Left colon (tissue), 2 donors: ENCODE results near the gene SLTM. TPM values are rescaled to one million over a fixed set of nuclear protein-coding genes. Genes with fewer than 3 reads are reported as not detected.
"Not testable (repeated sequence)": the region's sequence is repeated elsewhere in the genome, so short reads cannot be mapped to it uniquely, and the experiment has no call there.

Source experiments
- ATAC-seq: fragments of 200-7000 bp; cut with Tn5 transposase; one replicate; pipeline ENCODE4 v1.9.1; 2020; ENCODE audit warnings: mild to moderate bottlenecking, moderate library complexity
- DNase-seq, 2 donors: peaks; one replicate each; pipeline ENCODE4 v3.0.0-alpha.2; 2020
- intact Hi-C, 2 donors: fragments of 100-400 bp; cut with DNase I in 1 of 2; cut with micrococcal nuclease in 1 of 2; formaldehyde crosslinking; loops; one replicate each; pipeline versions ENCODE4 v1.11.2 to v1.14.0; 2022; cut with DNase I, micrococcal nuclease
- long read RNA-seq: library from polyadenylated mRNA; unstranded; transcript quantifications from one replicate; pipeline ENCODE4 v2.0.0, GENCODE V29; 2021
- total RNA-seq, 2 donors: library from RNA; stranded (reverse); fragmentation: NEBNext Ultra II Directional; extraction: Animal tissue kit (Norgen Biotek cat#: 25700); gene quantifications; one replicate each; pipeline ENCODE4 v1.2.1, GENCODE V29; 2021
- donor health status: DM: no; HTN: no; CAD: no.
- donor health status: DM: yes; HTN: yes; CAD: no.

The SLTM gene
- 10 to 100 TPM; 68.3 to 87.5 TPM for total RNA-seq
- long read RNA-seq, full-length matches to known transcripts: 5 of 61 reads
- long read RNA-seq, partial matches to known transcripts: 40 of 61 reads
- long read RNA-seq, other reads (novel, unspliced or antisense): 16 of 61 reads

DNA sequence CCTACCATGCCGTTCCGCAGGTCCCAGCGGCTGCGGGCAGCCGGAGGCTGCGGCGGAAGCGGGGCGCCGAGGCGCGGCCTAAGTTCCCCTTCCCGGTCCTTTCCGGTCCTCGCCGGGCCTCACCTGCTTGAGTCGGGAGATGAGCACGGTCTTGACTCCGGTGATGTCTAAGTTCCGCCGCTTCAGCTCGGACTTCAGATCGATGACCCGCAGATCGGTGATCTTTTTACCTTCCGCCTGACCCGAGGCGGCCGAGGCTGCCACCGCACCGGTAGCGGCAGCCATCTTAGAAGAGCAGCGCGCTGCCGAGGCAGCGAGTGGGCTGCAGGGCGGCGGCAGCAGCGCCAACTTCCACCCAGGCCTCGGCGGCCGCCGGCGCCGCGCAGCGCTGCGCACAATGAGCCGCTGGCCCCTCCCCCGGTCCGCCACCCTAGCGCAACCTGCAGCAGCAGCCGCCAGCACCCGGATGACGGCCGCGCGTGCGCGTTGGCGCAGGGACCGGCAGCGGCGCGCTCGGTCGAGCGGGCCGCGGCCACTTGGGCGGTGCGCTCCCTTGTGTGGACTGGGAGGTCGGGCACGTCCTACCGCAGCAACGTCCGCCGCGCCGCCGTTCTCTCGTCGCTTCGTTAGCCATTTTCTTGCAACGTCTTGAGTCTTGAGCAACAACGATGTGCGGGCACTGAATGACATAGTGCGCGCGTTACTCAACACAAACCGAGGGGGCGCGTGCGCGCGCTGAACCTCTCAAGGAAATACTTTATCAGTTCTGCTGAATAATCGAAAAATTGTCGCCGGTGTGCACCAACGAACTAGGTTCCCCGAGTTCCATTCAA lies at the start of gene SLTM:
Gene SLTM, minus strand, starts transcription at position 399 of the 833 bp plus-strand sequence. Its CDS starts 114 bp downstream, at position 285.
- intact Hi-C loops: loop anchor here in 1 of 2 donors (5.0 kb wide), 1 partner anchor 161 kb away; the partner anchor contains the start of gene MINDY2
- DNase-seq (peak; percentile 92 to 96), ATAC-seq (peak; percentile 89)

DNA sequence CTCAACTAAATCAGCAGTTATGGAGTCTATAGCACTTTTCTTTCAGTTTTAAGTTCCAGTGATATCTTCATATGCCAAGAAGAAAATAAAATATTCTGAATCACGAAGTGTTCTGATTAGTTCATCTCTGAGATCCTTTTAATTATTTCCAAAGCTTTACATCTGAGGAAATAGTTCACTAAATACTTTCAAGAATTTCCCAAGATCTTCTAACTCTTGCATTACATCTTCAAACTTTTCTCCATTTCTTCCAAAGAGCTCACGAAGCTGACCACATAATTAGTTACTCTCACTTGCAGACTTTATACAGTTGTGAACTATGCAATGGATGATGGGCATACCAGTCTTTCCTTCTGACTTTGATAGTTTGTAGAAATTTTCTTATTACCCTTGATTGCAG lies 49.8 kb upstream of the SLTM start:
- ATAC-seq: no peak
- intact Hi-C loops: no loop called here

DNA sequence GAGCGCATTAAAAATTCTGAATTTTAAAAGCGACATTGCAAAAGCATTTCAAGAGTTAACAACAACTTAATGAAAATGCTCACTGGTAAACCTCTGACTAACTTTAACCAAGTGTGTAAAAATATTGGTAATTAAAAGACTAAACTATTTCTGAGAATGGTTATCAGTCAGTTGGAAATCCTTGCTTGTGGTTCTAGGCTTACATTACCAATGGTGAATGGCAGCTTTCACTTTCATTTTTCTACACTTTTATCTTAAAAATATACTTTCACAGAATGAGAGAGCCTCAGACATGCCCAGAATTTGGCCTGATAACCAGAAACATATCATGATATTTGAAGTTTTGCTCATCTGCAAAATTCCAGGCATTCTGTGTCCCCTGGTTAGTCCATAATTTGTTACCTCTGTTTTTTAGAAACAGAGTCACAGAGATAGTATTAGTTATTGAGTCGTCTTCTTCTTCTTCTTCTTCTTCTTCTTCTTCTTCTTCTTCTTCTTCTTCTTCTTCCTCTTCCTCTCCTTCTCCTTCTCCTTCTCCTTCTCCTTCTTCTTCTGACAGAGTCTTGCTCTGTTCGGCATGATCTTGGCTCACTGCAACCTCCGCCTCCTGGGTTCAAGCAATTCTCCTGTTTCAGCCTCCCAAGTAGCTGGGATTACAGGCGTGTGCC lies 48.5 kb upstream of the SLTM start:
- ATAC-seq: no peak
- intact Hi-C loops: no loop called here
- DNase-seq: no peak

More for the DNA sequence above, 49.8 kb upstream of the SLTM start:
- DNase-seq: no peak

DNA sequence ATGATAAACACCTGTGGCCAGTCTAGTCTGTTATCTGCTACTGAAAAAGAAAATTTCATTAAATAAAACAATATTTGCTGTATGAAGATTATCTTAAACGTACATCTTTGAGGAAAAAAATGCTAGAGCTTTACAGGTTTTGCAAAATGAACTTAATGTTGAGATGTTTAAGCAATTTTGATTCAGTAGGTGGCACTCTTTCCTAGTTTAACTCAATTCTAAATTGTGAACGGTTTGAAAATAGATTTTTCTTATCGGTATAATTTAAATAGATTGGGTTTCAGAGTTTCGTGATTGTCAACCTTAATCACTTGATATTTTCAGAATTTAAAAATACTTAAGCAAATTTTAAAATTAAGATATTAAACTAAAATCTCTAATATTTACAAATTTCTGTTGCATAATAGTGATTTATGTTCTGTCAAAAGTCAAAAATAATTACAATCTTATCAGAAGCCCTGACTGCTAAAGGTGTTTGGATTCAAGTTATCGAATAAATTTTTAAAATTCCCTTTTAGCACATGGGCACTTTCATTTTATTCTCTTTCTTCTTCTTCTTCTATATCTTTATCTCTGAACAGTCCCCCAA lies 47.0 kb upstream of the SLTM start:
- intact Hi-C loops: no loop called here
- DNase-seq (no peak), ATAC-seq (peak; percentile 51)

DNA sequence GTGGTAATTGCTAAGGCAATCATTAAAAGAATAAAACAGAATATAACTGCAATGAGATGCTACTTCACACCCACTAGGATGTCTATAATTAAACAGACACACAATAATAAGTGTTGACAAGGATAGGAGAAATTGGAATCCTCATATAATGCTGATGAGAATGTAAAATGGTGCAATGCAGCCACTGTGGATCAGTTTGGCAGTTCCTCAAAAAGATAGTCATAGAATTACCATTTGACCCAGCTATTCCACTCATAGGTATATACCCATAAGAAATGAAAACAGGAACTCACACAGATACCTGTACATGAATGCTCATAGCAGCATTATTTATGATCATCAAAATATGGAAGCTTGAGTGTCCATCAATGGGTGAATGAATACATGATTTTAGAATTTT lies 44.4 kb upstream of the SLTM start:
- ATAC-seq: no peak
- intact Hi-C loops: no loop called here
- DNase-seq: no peak

DNA sequence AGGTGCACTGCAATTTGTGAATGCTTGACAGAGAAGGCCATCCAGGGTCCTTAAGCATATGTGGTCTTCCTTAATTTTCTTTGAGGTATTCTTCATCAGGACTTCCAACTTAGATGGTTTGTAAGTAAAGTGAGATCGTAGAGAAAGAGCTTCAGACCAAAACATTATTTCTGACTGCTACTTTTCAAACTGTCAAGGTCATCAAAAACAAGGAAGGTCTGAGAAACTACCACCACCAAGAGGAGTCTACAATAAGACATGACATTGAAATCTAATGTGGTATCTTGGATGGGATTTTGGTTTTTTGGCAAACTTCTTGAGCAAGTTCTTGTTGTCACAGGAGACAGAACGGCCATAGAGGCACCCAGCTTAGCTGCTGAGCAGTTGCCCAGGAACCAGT lies 34.0 kb upstream of the SLTM start:
- intact Hi-C loops: loop anchor here in 1 of 2 donors (5.0 kb wide), 1 partner anchor 530 kb away; no protein-coding TSS in a partner anchor
- no peak for ATAC-seq
- DNase-seq: no peak

DNA sequence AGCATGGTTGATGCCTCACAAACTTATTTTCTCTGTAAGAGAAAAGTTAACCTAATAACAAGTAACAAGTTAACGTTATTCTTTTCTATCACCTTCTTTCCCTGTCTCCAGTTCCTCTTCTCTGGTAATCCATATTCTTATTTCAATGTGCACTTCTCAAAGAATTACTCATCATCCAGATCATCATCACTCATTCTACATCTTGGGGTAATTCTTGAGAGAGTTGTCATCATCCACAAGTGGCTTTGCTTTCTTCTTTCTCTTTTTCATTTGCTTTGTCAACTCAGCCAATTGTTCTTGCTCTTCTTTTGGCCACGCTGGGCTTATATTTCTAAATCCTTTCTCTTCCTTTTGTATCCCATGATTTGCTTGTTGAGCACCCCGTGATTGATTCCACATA lies 33.2 kb upstream of the SLTM start:
- intact Hi-C loops: loop anchor here in 1 of 2 donors (5.0 kb wide), 1 partner anchor 531 kb away; no protein-coding TSS in a partner anchor
- DNase-seq (no peak), ATAC-seq (no peak)

DNA sequence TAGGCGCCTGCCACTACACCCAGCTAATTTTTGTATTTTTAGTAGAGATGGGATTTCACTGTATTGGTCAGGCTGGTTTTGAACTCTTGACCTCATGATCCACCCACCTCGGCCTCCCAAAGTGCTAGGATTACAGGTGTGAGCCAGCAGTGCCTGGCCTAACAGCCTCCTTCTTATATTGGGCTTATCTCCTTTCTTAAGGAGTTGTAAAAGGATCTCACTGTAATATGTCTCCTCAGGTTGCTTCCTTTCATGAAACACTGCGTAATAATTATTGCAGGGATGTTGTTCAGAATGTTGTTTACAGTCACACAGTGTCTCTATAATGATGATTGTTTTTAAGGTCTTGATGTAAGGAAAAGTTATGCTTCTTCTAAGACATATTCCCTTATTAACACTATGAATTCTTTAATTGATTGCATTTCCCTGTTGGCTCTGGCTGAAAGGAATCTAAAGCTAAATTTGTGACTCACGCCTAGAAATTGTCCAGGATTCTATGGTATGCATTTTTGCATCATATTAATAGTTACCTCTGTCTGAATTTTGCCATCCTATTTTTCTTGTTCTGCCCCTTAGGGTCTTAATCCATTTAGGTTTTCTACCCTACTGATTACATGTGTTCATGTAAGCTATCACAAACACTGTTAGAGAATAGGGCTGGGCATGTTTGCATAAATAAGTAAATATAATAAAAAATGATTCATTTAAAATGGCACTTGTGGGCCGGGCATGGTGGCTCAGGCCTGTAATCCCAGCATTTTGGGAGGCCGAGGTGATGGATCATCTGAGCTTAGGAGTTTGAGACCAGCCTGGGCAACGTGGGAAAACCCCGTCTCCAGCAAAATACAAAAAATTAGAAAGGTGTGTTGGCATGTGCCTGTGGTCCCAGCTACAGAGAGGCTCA lies 29.4 kb upstream of the SLTM start:
- intact Hi-C loops: no loop called here

DNA sequence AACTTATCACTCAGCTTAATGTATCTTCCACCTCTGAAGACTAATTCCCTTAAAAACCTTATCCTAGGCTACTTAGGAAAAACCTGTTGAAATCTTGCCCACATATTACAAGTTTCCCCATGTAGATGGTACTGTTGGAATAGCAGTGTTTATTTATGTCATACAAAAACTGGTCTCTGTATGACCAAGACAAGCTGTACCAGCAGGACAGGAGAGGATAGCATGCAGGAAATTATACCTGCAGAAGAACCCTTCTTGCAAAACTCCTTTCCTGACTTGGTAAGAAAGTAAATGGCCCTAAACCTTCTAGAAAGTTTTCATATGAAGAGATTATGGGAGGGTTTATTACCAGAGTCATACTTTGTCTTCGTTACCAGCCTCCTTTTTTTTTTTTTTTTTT lies 28.7 kb upstream of the SLTM start:
- intact Hi-C loops: no loop called here
- ATAC-seq (no peak), DNase-seq (no peak)

More for the DNA sequence above, 29.4 kb upstream of the SLTM start:
- DNase-seq (no peak), ATAC-seq (peak; percentile 83)

DNA sequence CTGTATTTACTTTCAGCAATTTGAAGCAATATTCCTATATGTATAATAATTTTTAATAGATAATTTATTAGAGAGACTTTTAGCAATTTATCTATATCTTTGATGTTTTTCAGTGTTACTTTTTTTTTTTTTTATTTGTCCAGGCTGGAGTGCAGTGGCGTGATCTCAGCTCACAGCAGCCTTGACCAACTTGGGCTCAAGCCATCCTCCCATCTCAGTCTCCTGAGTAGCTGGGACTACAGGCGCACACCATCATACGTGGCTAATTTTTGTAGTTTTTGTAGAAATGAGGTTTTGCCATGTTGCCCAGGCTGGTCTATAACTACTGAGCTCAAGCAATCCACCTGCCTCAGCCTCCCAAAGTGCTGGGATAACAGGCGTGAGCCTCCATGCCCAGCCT lies 25.3 kb upstream of the SLTM start:
- DNase-seq: no peak
- no peak for ATAC-seq
- intact Hi-C loops: no loop called here

DNA sequence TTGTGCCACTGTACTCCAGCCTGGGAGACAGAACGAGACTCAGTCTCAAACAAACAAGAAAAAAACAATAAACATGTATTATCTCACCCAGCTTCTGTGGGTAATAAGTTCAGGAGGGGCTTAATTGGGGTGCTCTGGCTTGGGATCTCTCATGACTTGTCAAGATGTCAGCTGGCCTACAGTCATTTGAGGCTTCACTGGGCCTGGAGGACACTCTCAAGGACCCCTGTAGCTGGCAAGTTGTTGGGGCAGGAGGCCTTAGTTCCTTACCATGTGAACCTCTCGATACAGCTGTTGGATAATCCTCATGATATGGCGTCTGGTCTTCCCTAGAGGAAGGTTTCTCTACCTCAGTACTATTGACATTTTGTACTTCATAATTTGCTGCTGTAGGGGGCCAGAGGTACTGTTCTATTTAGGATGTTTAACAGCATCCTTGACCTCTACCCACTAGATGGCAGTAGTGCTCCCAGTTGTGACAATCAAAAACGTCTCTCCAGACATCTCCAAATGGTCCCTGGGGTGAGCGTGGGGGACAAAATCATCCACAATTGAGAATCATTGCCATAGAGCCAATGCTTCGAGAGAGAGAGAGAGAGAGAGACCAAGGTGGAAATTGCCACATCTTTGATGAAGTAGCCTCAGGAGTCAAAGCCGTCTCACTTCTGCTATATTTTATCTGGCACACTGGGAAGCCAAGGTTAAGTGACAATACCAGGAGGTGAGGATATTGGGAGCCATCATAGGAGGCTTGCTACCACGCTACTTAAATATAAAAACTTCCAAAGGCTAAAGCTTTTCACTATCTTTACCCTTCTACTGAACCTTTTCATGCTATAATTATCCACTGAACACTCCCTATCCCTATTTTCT lies 23.9 kb upstream of the SLTM start:
- intact Hi-C loops: no loop called here
- DNase-seq (peak; percentile 28 to 48), ATAC-seq (peak; percentile 63)

DNA sequence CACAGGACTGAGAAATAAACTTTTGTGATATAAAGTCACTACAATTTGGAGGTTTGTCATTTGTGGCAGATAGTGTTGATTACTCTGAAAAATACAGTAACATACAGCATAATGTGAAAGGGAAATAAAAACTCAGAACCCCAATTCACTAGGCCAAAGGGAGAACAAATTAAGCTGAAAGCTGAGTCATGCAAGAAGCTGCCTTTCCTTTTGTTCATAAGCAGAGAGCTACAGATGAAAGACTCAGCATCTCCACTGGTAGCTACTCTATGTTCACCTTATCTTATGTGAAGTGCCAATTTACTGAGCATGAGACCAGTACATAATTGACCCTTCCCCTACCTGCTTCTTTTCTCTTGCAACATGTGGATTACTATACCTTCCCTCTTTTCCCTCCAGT lies 19.3 kb upstream of the SLTM start:
- DNase-seq (no peak), ATAC-seq (no peak)
- intact Hi-C loops: no loop called here

DNA sequence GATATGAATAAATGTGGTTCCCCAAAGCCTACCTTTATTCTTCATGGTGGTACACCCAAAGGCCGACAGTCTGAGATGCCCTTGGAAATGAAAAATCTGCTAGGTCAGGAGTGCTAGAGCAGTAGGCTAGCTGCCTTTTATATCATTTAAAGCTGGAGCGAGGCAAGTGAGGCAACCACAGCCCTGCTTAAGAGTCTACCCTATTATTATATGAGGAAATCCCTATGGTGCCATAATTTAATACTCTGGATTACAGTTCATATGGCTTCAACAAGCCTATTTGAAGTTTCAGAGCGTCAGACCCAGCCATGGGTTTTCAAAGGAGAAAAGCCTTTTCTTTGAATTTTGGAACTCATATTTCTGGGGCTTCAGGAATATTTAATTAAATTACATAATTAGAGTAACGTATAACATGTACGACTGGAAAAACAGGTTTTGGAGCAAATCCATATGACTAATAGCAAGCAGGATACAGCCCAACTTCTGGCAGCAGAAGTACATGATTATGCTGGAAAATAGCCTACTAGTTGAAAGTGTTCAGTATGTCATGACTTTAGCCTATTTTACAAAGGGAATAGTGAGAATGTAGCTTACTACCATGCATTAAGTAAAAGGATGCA lies 18.0 kb upstream of the SLTM start:
- DNase-seq (no peak), ATAC-seq (peak; percentile 72)
- intact Hi-C loops: no loop called here

DNA sequence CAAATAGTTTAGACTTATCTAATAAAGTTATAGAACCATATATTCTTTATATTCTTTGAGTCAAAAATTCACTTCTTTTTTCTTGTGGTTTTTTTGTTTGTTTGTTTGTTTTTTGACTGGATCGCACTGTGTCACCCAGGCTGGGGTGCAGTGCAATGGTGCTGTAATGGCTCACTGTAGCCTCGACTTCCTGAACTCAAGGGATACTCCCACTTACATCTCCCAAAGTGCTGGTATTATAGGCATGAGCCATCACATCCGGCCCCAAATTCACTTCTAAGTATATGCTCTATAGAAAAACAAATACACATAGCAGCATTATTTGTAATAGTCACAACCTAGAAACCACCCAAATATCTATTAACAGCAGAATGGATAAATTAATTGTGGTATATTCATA lies 13.7 kb upstream of the SLTM start:
- intact Hi-C loops: no loop called here
- DNase-seq: no peak
- ATAC-seq: no peak

DNA sequence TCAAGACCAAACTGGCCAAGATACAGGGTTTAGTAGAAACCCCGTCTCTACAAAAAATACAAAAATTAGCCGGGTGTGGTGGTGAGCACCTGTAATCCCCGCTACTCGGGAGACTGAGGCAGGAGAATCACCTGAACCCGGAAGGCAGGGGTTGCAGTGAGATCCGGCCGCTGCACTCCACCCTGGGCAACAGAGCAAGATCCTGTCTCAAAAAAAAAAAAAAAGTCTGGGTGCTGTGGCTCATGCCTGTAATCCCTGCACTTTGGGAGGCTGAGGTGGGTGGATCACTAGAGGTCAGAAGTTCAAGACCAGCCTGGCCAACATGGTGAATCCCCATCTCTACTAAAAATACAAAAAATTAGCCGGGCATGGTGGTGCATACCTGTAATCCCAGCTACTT lies 1.5 kb upstream of the SLTM start:
- ATAC-seq, DNase-seq: not testable (repeated sequence)
- intact Hi-C loops: loop anchor here in 1 of 2 donors (5.0 kb wide), 1 partner anchor 163 kb away; the partner anchor contains the start of gene MINDY2

DNA sequence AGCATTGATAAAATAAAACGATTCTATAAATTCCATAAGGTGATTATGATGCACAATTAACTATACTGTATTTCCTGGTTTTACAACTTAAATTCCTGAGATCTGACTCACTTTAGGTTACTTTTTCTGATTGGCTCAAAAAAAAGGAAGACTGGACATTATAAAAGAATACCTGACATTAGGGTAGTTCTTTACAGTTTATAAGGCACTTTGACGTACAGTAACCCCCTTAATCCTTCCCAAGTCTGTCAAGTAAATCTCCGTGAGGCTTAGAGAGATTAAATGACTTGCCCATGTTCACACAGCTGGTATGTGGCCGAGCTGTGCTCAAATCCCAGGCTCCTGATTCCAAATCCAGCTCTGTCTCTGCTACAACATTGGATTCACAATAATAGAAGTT lies 1.0 kb upstream of the SLTM start:
- ATAC-seq (no peak), DNase-seq (no peak)
- intact Hi-C loops: loop anchor here in 1 of 2 donors (5.0 kb wide), 1 partner anchor 162 kb away; the partner anchor contains the start of gene MINDY2

DNA sequence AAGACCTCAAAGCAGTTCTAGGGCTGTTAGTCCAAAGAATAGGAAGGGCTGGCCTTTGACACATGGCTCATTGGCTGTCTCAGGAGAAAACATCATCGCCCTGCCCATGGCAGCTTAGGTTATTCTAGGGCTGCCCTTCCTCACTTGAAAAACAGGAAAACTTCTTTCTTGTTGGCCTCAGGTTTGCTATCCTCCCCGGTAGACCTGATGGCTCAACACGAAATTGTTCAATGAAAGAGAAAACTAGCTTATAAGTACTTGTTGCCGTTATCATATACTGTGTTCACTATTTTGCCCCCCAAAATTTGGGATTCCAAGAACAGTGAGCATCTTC lies 602 bp upstream of the SLTM start:
- DNase-seq (no peak), ATAC-seq (peak; percentile 44)
- intact Hi-C loops: loop anchor here in 1 of 2 donors (5.0 kb wide), 1 partner anchor 162 kb away; the partner anchor contains the start of gene MINDY2
